ENCODE results near the gene DOCK9.

- TF ChIP-seq EZH2 (IDR thresholded peaks at IDR 0.05; ENCODE audit: insufficient read depth, low read length), result no peak
- TF ChIP-seq, protein P1, sequence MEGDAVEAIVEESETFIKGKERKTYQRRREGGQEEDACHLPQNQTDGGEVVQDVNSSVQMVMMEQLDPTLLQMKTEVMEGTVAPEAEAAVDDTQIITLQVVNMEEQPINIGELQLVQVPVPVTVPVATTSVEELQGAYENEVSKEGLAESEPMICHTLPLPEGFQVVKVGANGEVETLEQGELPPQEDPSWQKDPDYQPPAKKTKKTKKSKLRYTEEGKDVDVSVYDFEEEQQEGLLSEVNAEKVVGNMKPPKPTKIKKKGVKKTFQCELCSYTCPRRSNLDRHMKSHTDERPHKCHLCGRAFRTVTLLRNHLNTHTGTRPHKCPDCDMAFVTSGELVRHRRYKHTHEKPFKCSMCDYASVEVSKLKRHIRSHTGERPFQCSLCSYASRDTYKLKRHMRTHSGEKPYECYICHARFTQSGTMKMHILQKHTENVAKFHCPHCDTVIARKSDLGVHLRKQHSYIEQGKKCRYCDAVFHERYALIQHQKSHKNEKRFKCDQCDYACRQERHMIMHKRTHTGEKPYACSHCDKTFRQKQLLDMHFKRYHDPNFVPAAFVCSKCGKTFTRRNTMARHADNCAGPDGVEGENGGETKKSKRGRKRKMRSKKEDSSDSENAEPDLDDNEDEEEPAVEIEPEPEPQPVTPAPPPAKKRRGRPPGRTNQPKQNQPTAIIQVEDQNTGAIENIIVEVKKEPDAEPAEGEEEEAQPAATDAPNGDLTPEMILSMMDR (IDR thresholded peaks at IDR 0.05; ENCODE audit: insufficient read depth, low read depth, low read length), result no peak
Measured at GRCh38 chr13:98959786-98960605, 17.9 kb downstream of the DOCK9 start.
